Measurements from ENCODE around the gene MYBPHL.
A peak's percentile ranks its signal among the peaks of the same experiment; 100 is the strongest.
"Not testable (repeated sequence)": the region's sequence is repeated elsewhere in the genome, so short reads cannot be mapped to it uniquely, and the experiment has no call there.

Gene MYBPHL

GRCh38 chr1:109298666-109299557 lies 7.9 kb downstream of the MYBPHL start:
- intact Hi-C loops (cut with micrococcal nuclease): no loop called here
- H3K36me3 Mint-ChIP-seq (ENCODE audit: low read depth): no peaks in the 10 kb centered on the region
- no peak overlapping the region for H3K27ac Mint-ChIP-seq
- peaks cover 37% of the 10 kb centered on the region for H3K4me1 Mint-ChIP-seq (ENCODE audit: low read depth)
- no peak overlapping the region for H3K4me3 Mint-ChIP-seq
- H3K9me3 Mint-ChIP-seq: no peaks in the 10 kb centered on the region
- H3K27me3 Mint-ChIP-seq: peaks cover 6% of the 10 kb centered on the region

- no peak overlapping the region for H3K27ac Mint-ChIP-seq
- intact Hi-C loops (cut with micrococcal nuclease): no loop called here
- H3K9me3 Mint-ChIP-seq: no peaks in the 10 kb centered on the region
- H3K36me3 Mint-ChIP-seq (ENCODE audit: low read depth): no peaks in the 10 kb centered on the region
- peaks cover 45% of the 10 kb centered on the region for H3K4me1 Mint-ChIP-seq (ENCODE audit: low read depth)
- H3K27me3 Mint-ChIP-seq: peaks cover 6% of the 10 kb centered on the region
- H3K4me3 Mint-ChIP-seq: no peak overlapping the region
Observed at GRCh38 chr1:109296782-109297181, 10.0 kb downstream of the MYBPHL start.

- Mint-ChIP-seq H3K27ac (no peak overlapping the region), H3K27me3 (peaks cover 6% of the 10 kb centered on the region), H3K4me1 (ENCODE audit: low read depth) (peaks cover 49% of the 10 kb centered on the region), H3K36me3 (ENCODE audit: low read depth) (no peaks in the 10 kb centered on the region), H3K4me3 (no peak overlapping the region), H3K9me3 (no peaks in the 10 kb centered on the region)
- intact Hi-C loops (cut with micrococcal nuclease): no loop called here
Observed at GRCh38 chr1:109295712-109296415, 10.9 kb downstream of the MYBPHL start.

GRCh38 chr1:109294481-109294880 lies 12.3 kb downstream of the MYBPHL start:
- Mint-ChIP-seq H3K27me3 (peaks cover under 1% of the 10 kb centered on the region), H3K4me3 (no peak overlapping the region), H3K4me1 (ENCODE audit: low read depth) (peaks cover 40% of the 10 kb centered on the region)

GRCh38 chr1:109293026-109293425 lies 13.8 kb downstream of the MYBPHL start:
- Mint-ChIP-seq H3K27me3 (no peaks in the 10 kb centered on the region), H3K4me1 (ENCODE audit: low read depth) (peaks cover 30% of the 10 kb centered on the region), H3K9me3 (no peaks in the 10 kb centered on the region), H3K4me3 (no peak overlapping the region), H3K36me3 (ENCODE audit: low read depth) (no peaks in the 10 kb centered on the region), H3K27ac (no peak overlapping the region)
- intact Hi-C loops (cut with micrococcal nuclease): no loop called here

More at GRCh38 chr1:109294481-109294880, 12.3 kb downstream of the MYBPHL start:
- Mint-ChIP-seq H3K9me3 (no peaks in the 10 kb centered on the region), H3K36me3 (ENCODE audit: low read depth) (no peaks in the 10 kb centered on the region), H3K27ac (no peak overlapping the region)
- intact Hi-C loops (cut with micrococcal nuclease): no loop called here

GRCh38 chr1:109292364-109292763 lies 14.4 kb downstream of the MYBPHL start:
- no peak overlapping the region for H3K4me3 Mint-ChIP-seq
- no peaks in the 10 kb centered on the region for H3K9me3 Mint-ChIP-seq
- no peak overlapping the region for H3K27ac Mint-ChIP-seq
- peaks cover 30% of the 10 kb centered on the region for H3K4me1 Mint-ChIP-seq (ENCODE audit: low read depth)
- intact Hi-C loops (cut with micrococcal nuclease): no loop called here
- H3K27me3 Mint-ChIP-seq: no peaks in the 10 kb centered on the region
- H3K36me3 Mint-ChIP-seq (ENCODE audit: low read depth): no peaks in the 10 kb centered on the region

- peaks cover 30% of the 10 kb centered on the region for H3K4me1 Mint-ChIP-seq (ENCODE audit: low read depth)
- no peak overlapping the region for H3K4me3 Mint-ChIP-seq
- H3K36me3 Mint-ChIP-seq (ENCODE audit: low read depth): no peaks in the 10 kb centered on the region
- no peaks in the 10 kb centered on the region for H3K27me3 Mint-ChIP-seq
- intact Hi-C loops (cut with micrococcal nuclease): no loop called here
- no peaks in the 10 kb centered on the region for H3K9me3 Mint-ChIP-seq
- H3K27ac Mint-ChIP-seq: no peak overlapping the region
Observed at GRCh38 chr1:109290998-109291397, 15.8 kb downstream of the MYBPHL start.

- H3K27ac Mint-ChIP-seq: no peak overlapping the region
Observed at GRCh38 chr1:109290137-109290536, 16.7 kb downstream of the MYBPHL start.

GRCh38 chr1:109286762-109287161 lies 20.0 kb downstream of the MYBPHL start:
- H3K27ac Mint-ChIP-seq; H3K27me3 Mint-ChIP-seq; H3K9me3 Mint-ChIP-seq; H3K4me3 Mint-ChIP-seq; H3K36me3 Mint-ChIP-seq (ENCODE audit: low read depth); intact Hi-C loops (cut with micrococcal nuclease): not testable (repeated sequence)
- H3K4me1 Mint-ChIP-seq (ENCODE audit: low read depth): peaks cover 21% of the 10 kb centered on the region

More at GRCh38 chr1:109290137-109290536, 16.7 kb downstream of the MYBPHL start:
- H3K36me3 Mint-ChIP-seq (ENCODE audit: low read depth): no peaks in the 10 kb centered on the region
- H3K27me3 Mint-ChIP-seq: no peaks in the 10 kb centered on the region
- intact Hi-C loops (cut with micrococcal nuclease): no loop called here
- no peak overlapping the region for H3K4me3 Mint-ChIP-seq
- H3K4me1 Mint-ChIP-seq (ENCODE audit: low read depth): peaks cover 22% of the 10 kb centered on the region
- H3K9me3 Mint-ChIP-seq: no peaks in the 10 kb centered on the region

GRCh38 chr1:109283748-109284600 lies 22.8 kb downstream of the MYBPHL start:
- peaks cover 39% of the 10 kb centered on the region for H3K4me1 Mint-ChIP-seq (ENCODE audit: low read depth)
- peak overlapping the region; percentile 97 for H3K4me3 Mint-ChIP-seq
- H3K27me3 Mint-ChIP-seq: no peaks in the 10 kb centered on the region
- no peaks in the 10 kb centered on the region for H3K9me3 Mint-ChIP-seq
- H3K27ac Mint-ChIP-seq: peak overlapping the region; percentile 82
- intact Hi-C loops (cut with micrococcal nuclease): no loop called here
- H3K36me3 Mint-ChIP-seq (ENCODE audit: low read depth): peaks cover 8% of the 10 kb centered on the region

GRCh38 chr1:109282952-109283747 lies 23.7 kb downstream of the MYBPHL start, which contains the start of gene PSRC1:
Gene PSRC1 (minus strand): TSS chr1:109283145.
- Mint-ChIP-seq H3K27ac (peak within 1 kb of the TSS; percentile 82), H3K4me1 (ENCODE audit: low read depth) (peaks cover 39% of the 10 kb centered on the region), H3K36me3 (ENCODE audit: low read depth) (peaks cover 8% of the 10 kb centered on the region), H3K9me3 (no peaks in the 10 kb centered on the region), H3K4me3 (peak within 1 kb of the TSS; percentile 97), H3K27me3 (no peaks in the 10 kb centered on the region)
- intact Hi-C loops (cut with micrococcal nuclease): no loop called here

- no peaks in the 10 kb centered on the region for H3K27me3 Mint-ChIP-seq
- H3K36me3 Mint-ChIP-seq (ENCODE audit: low read depth): peaks cover 8% of the 10 kb centered on the region
- H3K9me3 Mint-ChIP-seq: no peaks in the 10 kb centered on the region
- peak overlapping the region; percentile 97 for H3K4me3 Mint-ChIP-seq
- intact Hi-C loops (cut with micrococcal nuclease): no loop called here
- peaks cover 42% of the 10 kb centered on the region for H3K4me1 Mint-ChIP-seq (ENCODE audit: low read depth)
- peak overlapping the region; percentile 82 for H3K27ac Mint-ChIP-seq
Observed at GRCh38 chr1:109282497-109282951, 24.3 kb downstream of the MYBPHL start.
